RCC 7860 (cell line): ENCODE data around the gene CDH7.

Source experiments
- DNase-seq: peaks from one replicate; pipeline ENCODE4 v3.0.0-alpha.2; 2015; ENCODE audit warnings: low spot score
- FAIRE-seq: peaks from 2 replicates; lab custom pipeline; 2012; peaks lifted over from hg19 to GRCh38; lab: Jason Lieb, UNC

CDH7 gene

DNA sequence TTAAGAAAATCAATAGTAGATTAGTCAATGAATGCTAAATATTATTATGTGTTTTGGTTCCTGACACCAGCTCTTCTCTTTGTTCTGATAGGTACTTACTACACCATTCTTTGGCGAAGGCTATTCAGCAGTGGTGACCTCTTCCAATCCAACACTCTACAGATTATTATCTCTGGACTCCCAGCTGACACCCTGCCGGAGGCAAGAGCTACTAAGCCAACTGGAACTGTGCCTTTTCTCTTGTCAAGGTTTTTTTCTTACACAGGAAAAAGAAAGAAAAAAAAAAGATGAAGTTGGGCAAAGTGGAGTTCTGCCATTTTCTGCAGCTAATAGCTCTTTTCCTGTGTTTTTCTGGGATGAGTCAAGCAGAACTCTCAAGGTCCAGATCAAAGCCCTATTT, 11.7 kb downstream of the CDH7 start:
- no peak for FAIRE-seq
- no peak for DNase-seq

DNA sequence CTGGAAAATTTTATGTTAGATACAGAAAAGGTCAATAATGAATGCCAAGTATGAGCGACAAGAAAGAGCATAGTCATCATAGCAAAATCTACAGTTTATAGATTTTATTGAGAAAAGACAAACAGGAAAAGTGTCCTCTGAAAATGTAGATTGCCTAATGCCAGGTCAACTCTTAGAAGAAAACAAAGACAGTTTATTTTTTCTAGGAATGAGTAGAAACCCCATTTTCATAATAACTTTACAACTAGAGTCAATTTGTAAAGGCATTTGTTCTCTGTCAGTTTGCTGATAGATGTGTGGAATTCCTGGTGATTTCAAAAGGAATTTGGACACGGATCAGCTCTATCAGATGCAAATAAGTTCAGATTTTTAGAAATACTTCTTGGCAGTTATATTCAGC, 16.6 kb downstream of the CDH7 start:
- FAIRE-seq (no peak), DNase-seq (no peak)

DNA sequence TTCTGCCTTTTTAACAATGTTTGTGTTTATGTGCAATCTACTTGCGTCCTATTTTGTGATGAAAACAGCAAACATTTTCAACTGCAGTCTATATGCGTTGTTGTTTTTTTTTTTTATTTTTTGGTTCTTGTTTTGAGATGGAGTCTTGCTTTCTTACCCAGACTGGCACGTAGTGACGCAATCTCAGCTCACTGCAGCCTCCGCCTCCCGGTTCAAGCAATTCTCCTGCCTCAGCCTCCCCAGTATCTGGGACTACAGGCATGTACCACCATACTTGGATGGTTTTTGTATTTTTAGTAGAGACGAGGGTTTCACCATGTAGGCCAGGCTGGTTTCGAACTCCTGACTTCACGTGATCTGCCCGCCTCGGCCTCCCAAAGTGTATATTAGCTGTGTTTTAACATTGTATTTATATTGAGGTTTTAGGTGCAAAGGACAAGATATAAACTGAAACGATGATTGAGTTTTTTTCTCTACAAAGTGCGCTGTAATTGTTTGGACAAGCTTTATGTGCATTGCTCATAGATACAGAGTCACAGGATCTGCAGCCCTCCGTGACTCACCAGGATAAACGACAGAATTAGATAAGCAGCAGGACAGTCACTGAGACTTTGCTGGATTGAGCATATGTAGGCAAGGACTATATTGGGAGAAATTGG, 17.4 kb downstream of the CDH7 start:
- FAIRE-seq (peak; percentile 73), DNase-seq (peak; percentile 62)

DNA sequence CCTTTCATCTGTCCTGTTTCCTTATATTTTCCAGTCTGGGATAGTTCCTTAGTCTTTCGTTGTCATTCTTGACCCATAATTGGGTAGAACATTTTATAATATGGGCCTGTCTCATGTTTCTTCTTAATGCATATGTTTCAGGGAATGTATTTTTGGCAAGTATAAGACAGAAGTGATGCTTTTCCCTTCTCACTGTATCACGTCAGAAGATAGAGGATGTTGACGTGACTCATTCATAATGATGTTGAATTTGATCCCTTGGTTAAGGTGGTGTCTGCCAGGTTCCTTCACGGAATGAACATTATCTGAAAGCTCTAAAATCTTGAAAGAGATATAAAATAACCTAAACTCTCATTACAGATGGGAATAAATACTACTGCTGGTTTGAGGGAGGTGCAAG, 18.8 kb downstream of the CDH7 start:
- DNase-seq, result no peak
- FAIRE-seq, result no peak

DNA sequence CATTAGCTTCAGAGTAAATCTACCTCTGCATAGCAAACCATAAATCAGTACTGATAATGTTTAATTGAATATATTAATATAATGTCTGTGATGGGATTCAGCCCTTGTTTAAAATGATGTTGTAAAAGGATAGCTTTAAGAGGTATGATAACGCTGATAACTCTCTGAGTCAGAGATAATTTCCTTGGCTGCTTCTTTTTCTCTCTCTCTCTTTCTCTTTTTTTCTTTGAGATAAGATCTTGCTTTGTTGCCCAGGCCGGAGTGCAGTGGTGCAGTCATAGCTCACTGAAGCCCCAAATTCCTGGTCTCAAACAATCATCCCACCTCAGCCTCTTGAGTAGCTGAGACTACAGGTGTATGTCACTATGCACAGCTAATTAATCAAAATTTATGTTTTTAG, 35.7 kb downstream of the CDH7 start:
- DNase-seq (no peak), FAIRE-seq (no peak)

DNA sequence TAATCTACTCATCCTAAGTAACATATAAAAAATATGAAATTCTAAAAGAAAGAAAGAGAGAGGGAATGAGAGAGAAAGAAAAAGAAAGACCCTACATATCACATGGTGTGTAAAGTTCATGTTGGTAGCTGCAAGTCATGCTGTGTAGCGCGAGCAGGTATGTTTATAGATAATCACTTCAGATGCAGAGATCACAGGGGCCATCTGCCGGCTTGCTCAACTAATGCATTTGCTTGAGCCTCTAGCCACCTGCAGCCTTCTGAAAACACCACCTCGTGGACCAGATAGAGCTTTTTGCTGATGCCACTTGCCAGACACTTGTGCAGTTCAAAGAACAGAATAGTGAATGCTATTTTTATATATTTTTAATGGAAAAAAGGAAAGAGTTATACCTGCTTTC, 37.6 kb downstream of the CDH7 start:
- FAIRE-seq (no peak), DNase-seq (no peak)

DNA sequence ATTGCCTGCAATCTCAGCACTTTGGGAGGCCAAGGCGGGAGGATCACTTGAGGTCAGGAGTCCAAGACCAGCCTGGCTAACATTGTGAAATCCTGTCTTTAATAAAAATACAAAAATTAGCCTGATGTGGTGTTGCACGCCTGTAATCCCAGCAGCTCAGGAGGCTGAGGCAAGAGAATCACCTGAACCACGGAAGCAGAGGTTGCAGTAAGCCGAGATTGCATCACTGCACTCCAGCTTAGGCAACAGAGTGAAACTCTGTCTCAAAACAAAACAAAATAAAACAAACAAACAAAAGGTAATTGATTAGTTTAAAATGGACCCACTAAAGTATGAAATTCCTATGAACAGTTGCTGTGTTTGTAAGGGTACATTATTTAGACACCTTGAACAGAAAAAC, 39.8 kb downstream of the CDH7 start:
- DNase-seq (no peak), FAIRE-seq (no peak)

DNA sequence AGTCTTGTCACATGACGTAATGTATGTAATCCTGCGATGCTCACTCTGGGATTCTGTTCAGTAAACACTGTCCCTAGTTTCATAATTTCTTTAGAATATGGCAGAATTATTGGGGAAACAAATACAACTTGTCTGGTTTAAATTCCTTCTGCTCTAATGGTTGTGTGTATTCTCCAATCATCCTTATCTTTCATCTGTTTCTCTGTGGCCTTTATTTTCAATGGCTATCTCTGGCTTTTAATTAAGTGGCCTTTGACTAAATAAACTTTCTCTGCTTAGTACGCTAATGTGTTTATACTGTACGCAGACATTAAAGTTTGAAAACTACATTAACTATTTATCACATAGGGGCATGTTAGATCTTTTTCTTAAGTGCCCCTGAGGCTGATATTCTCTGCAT, 40.9 kb downstream of the CDH7 start:
- FAIRE-seq (no peak), DNase-seq (no peak)

DNA sequence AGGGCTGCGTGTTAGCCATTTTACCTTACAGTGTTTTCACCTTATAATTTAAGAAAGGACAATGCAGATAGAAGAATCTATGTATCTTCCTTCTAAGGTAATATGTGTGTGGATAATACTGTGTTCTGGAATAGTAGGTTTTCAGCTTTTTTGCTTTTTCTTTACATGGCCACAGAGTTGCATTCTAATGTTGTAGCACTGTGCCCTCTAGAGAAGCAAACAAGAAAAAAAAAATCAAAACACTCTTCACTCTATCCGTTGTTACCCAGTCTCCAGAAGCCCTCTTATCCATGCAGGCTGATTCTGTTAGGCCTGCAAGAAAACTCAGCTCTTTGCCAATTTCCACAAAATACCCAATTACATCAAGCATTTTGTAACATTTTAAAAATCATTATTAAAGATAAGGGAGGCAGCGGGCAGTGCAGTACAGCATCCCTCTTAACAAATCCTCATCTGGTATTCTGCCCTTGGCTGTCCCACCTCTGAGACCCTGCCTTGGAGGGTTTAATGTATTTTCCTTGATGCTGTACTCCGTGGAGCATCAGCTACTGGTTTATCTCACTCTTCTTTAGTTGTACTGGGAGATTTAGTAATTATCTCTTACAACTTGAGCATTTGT, 41.8 kb downstream of the CDH7 start:
- no peak for FAIRE-seq
- no peak for DNase-seq

DNA sequence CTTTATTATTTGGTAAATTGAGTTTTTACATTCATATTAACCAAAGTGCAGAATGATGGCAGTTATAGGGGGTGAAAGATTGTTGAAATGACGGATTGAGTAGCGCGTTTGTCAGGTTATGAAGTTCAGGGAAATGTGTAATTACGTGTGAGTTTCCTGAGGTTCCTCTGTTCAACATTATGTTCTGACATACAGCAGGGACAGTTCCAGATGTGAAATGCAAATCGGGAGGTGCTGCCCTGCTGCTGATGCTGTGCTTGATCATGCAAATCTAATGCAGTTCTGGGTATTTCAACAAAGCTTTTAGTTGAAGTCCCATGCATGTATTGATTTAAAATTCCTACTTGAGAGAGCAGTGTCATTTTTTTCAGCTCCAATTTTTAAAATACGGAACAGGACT, 57.9 kb downstream of the CDH7 start:
- DNase-seq (no peak), FAIRE-seq (no peak)

DNA sequence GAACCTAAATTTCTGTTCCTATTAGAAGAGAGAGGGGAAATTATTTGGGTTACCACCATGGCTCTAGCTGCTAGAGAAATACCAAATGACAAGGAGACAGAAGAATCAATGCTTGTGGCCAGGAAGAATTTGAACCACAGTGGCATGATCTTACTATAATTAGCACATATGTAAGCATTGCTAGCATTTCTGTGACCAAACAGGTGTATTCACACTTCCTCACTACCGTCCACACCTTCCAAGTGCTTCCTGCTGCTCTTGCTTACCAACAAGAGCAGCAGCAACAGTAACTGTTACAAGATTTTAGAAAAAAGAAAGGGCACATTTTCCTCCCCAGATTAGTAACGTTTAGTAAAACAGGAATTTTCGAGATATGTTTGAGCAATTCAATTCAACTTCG, 60.5 kb downstream of the CDH7 start:
- DNase-seq (no peak), FAIRE-seq (no peak)

DNA sequence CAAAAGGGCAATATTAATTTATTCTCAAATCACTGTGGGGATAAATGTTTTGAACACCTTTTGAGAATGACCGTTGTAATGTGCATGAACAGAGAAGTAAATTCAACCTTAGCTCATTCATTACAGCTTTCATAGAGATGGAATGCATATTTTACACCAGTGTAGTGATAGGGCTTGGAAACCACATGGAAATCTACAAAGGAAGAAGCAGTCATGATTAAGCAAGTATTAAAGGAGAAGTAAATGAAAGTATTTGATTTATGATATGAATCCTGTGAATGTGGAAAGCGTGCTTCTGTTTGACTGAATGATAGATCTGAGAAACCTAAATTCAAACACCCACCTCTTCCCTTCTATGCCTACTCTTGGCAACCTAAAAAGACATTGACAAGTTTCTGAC, 64.7 kb downstream of the CDH7 start:
- DNase-seq, result no peak
- no peak for FAIRE-seq

DNA sequence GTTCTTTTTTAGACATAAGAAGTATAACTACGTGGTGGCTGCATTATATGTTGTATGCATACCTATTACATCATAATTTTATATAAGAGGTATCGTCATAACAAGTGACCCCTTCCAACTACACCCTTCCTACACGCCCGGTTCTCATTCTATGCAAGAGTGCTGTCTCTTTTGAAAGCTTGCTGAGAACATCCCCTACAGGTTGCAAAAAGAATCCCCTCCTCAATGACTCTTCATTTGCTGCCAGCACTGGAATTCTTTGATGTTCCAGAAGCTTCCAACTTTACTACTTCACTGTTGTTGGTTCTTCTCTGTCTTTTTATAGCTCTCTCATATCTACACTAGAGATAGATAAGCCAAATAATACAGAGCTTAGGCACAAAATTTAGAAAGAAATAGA, 66.4 kb downstream of the CDH7 start:
- FAIRE-seq, result no peak

DNA sequence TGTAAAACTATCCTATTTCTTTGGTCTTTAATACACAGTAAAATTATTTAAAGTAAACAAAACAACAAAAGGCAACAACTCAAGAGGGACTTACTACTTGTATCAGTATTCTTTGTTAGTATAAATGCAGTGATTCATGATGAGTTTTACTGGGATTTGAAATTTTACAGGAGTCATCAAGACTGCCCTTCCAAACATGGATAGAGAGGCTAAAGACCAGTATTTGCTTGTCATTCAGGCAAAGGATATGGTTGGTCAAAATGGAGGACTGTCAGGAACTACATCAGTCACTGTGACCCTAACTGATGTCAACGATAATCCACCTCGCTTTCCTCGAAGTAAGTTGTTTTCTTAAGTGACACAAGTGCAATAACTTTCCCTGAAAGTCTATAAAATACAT, 71.1 kb downstream of the CDH7 start:
- FAIRE-seq (no peak), DNase-seq (no peak)

More for the DNA sequence above, 66.4 kb downstream of the CDH7 start:
- DNase-seq, result no peak

DNA sequence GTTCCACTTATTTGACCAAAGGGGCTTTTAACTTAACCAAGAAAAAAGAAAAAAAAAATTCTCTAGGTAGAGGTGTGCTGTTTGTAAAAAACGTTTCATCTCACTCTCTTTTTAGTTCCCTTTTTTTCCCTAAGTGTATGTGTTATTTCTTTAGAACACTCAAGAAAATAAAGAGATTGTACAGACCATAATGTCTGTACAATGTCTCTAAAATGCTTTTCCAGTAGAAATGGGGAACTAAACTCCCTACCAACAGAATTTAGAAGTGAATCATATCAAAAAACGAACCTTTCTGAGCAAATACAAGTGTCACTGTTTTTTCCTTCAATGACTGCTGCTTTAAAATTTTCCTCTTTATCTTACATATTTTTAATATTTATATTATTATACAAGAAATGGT, 72.0 kb downstream of the CDH7 start:
- DNase-seq (no peak), FAIRE-seq (no peak)

DNA sequence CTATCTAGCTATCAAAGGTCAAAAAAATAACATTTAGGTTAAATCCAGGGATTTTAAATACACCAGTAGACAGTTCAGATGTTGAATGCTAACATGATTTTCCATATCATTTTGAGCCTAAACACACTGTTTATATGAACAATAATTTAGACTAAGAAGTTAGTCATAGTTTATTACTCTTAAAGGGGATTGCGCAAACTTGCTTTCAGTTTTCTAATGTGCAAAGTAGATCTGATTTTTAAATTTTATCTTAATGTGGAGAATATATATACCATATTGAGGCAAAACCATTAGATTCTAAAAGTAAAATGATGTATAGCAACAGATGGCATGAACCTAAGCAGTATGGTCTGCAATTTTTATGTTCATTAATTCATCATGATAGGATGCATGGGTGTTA, 76.6 kb downstream of the CDH7 start:
- DNase-seq (no peak), FAIRE-seq (no peak)

DNA sequence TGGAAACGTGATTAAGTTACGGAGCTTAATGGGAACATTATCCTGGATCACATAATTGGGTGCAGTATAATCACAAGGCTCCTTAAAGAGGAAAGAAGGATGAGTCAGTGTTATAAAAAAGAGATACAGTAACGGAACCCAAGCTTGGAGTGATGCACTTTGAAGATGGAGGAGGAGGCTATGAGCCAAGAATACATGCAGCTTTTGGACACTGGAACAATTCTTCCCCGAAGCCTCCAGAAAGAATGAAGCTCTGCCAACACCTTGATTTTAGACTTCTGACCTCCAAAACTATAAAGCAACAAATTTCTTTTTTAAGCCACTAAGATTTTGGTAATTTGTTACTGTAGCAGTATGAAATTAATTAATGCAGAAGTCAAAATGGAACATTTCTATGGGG, 85.1 kb downstream of the CDH7 start:
- no peak for DNase-seq
- no peak for FAIRE-seq

DNA sequence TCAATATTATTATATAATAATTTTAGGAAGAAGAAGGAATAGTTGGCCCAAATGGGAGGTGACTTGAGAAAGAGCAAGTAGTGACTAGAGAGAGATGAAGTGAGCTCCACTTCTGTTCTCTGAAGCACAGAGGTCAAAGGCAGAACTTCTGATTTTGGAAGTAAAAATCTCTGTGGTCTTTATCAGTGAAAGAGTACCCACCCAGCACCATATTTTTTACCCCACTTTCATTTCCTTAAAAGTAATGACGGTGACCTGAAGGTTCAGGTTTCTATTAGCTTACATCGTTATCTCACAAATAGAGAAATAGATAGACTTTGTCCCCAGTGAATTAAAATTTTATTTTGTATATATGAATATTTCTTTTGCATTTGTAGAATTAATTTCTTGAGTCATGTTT, 95.3 kb downstream of the CDH7 start:
- DNase-seq (no peak), FAIRE-seq (no peak)

DNA sequence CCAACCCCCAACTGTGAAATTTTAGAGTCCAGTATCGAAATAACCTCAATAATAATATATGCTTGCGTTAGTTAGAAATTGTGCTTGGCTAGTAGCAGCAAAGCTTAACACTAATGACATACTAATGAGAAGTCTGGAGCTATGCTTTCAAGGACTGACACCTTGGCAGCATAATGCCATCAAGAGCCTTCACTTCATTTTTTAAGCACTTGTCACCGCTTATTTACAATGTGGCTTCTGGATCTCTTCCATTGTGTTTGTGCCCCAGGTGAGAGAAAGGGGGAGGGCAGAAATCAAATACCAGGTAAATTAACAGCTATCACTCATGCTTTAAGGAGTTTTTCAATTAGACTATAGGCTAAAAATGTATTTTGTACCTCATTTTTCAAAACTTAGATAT, 101.5 kb downstream of the CDH7 start:
- FAIRE-seq (no peak), DNase-seq (no peak)

DNA sequence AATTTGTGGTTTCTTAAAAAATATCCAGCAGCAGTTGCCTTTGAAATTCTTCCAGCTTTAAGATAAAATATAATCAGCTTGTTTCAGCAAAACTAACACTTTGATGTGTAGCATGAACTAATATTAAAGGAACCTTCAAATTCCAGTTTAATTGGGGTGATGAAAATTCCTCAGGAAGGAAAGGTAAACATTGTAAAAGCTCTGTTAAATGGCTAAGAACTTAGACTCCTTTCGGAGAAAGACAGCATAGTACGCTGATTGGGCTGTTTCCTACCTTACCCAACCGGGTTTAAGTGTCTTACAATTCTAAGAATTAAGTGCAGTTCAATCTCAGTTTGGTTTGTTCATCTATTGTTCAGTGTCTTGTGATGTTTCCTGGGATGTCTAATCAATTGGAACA, 108.3 kb downstream of the CDH7 start:
- no peak for DNase-seq
- no peak for FAIRE-seq

DNA sequence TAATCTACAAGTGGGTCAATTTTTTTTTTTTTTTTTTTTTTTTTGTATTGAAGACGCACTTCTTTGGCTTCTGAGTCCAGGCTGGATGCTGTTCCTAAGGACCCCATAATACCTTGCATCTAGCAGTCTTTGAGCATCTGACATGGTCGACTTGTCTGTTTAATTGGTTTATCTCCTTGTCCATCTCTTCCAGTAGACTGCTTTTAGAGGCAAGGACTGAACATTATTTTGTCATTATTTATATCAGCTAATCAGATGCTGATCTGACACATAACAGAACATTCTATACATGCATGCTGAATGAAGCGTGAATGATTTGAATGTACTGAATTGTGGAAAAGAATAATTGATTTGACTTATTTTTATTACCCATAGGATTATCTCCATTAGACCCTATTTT, 118.7 kb downstream of the CDH7 start:
- DNase-seq (no peak), FAIRE-seq (no peak)

DNA sequence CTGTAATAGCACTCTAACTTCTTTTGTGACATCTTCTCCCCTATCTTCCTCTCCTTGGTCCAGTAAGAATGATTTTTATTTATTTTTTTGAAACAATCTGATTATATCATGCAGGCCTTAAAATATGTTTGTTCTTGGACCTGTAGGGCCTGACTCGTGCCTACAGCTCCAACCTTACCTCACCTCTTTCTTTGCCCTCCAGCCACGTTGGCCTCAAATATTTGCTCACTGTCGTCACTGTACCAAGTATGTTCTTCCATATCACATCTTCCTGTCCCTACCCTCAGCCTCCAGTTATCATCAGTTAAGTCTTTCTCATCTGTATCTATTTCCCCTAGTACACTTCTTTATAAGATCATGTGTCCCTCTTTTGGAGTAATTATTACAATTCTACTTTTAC, 125.5 kb downstream of the CDH7 start:
- no peak for FAIRE-seq

DNA sequence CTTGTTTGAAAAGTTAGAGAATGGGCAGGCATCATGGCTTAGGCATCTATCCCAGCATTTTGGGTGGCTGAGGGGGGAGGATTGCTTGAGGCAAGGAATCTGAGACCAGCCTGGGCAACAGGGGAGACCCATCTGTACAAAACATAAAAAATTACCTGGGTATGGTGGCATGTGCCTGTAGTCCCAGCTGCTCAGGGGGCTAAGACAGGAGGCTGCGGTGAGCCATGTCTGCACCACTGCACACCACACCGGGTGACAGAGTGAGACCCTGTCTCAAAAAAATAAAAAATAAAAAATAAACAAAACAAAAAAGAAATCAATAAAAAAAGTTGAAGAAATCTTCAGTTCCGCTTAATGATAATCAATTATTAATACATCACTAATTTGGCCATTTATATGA, 146.5 kb downstream of the CDH7 start:
- no peak for DNase-seq
- no peak for FAIRE-seq

More for the DNA sequence above, 125.5 kb downstream of the CDH7 start:
- no peak for DNase-seq
